Heart right ventricle (tissue), 16 donors: ENCODE measurements around the gene C1orf115. TPM values are rescaled to one million over a fixed set of nuclear protein-coding genes. Genes with fewer than 3 reads are reported as not detected.

ENCODE experiments used
- ATAC-seq, 8 donors: fragments of 200-7000 bp; cut with Tn5 transposase; one replicate each; pipeline ENCODE4 v1.9.1; 2020; ENCODE audit warnings: mild to moderate bottlenecking in 8 of 8, moderate library complexity in 8 of 8, moderate number of reproducible peaks in 1 of 8
- DNase-seq, 2 donors: peaks; one replicate each; pipeline ENCODE4 v3.0.0-alpha.2; 2020
- H3K27ac ChIP-seq, 10 donors: fragments of 200-600 bp; sonication (generic) in 2 of 10; one replicate each; pipeline versions ENCODE4 v1.5.0 to v1.8.0; 2020 to 2022; ENCODE audit warnings: mild to moderate bottlenecking in 3 of 10
- H3K27me3 ChIP-seq, 7 donors: fragments of 200-600 bp; one replicate each; pipeline ENCODE4 v1.8.0; 2021 to 2022; ENCODE audit warnings: mild to moderate bottlenecking in 2 of 7
- H3K36me3 ChIP-seq, 9 donors: fragments of 200-600 bp; sonication (generic) in 1 of 9; one replicate each; pipeline versions ENCODE4 v1.5.0 to v1.8.0; 2020 to 2022; ENCODE audit warnings: mild to moderate bottlenecking in 2 of 9
- H3K4me1 ChIP-seq, 9 donors: fragments of 200-600 bp; sonication (generic) in 1 of 9; one replicate each; pipeline versions ENCODE4 v1.5.0 to v1.8.0; 2020 to 2022; ENCODE audit warnings: mild to moderate bottlenecking in 4 of 9
- H3K4me3 ChIP-seq, 10 donors: fragments of 200-600 bp; sonication (generic) in 2 of 10; one replicate each; pipeline versions ENCODE4 v1.5.0 to v1.8.0; 2020 to 2022; ENCODE audit warnings: mild to moderate bottlenecking in 7 of 10, moderate library complexity in 2 of 10
- H3K9me3 ChIP-seq, 11 donors: fragments of 200-600 bp in 10 of 11; sonication (generic) in 2 of 11; one replicate each; pipeline versions ENCODE4 v1.5.0 to v1.8.0; 2013 to 2022; ENCODE audit warnings: mild to moderate bottlenecking in 2 of 11, control low read depth in 1 of 11, moderate library complexity in 1 of 11
- WGBS, 2 donors: extraction: QIAGEN DNeasy Blood & Tissue Kit; methylation state at CpG; one replicate each; pipeline ENCODE4 v1.1.7; 2013; ENCODE audit warnings: inconsistent platforms in 1 of 2; 5-methylcytosine and 5-hydroxymethylcytosine counted together
- intact Hi-C, 10 donors: fragments of 100-400 bp; cut with DNase I; formaldehyde crosslinking; loops; one replicate each; pipeline versions ENCODE4 v1.11.1 to v1.14.2; 2022
- polyA plus RNA-seq, 2 donors: library from polyadenylated mRNA; stranded (reverse); fragments of 200-250 nt; gene quantifications; one replicate each; pipeline ENCODE4 v1.2.3, GENCODE V29; 2013
- total RNA-seq, 10 donors: library from RNA; stranded (reverse); fragmentation: NEBNext Ultra II Directional in 3 of 10; extraction: Animal tissue kit (Norgen Biotek cat#: 25700) in 3 of 10; gene quantifications; one replicate each; pipeline versions ENCODE4 v1.2.1 to v1.2.4, GENCODE V29; 2021 to 2023
- TF ChIP-seq, protein P1 (sequence below), 9 donors: fragments of 200-600 bp; sonication (generic) in 2 of 9; IDR thresholded peaks; one replicate each; pipeline versions ENCODE4 v1.5.0 to v1.8.0; 2021 to 2022; ENCODE audit warnings: antibody characterized with exemption in 9 of 9, mild to moderate bottlenecking in 5 of 9, moderate library complexity in 1 of 9
- donor health status: Arrhythmogenic right ventricular cardiomyopathy.
- donor health status: ischemic (EF 13 %, LVEDD 7.1; RV severe dilation, severe dysfunction).
- donor health status: healthy with polysubstance abuse.
- donor health status: DM: no; HTN: yes; CAD: no.
- donor health status: DM: no; HTN: no; CAD: no.
- donor health status: ischemic (EF 25% LVEDD 6.9; RV normal size, moderate dysfunction).
- donor health status: ischemic (EF 25% LVEDD 5.7; RV mildly dilated, moderate dysfunction).
- donor health status: healthy.
- donor health status: DM: yes; HTN: yes; CAD: no.
- donor health status: Ischemic cardiomyopathy.
- donor health status: ischemic (EF 35%, LVEDD 5.7; RV mildly dilated, moderate dysfunction).
- donor health status: nonischemic (EF 11% LVEDD 7.7; RV severe dilation, severe dysfunction).
- donor health status: DM: yes; HTN: yes; CAD: no.
- donor health status: PGD.
- donor health status: ischemic (EF 29% LVEDD 5.4; RV normal size, mild dysfunction).
- donor health status: nonischemic (EF 23%, LVEDD 6.1; RV moderate dilation, normal function).

C1orf115 gene
- total and polyA plus RNA-seq, 12 donors, result 6.2 to 24.8 (median 13.2) TPM

DNA sequence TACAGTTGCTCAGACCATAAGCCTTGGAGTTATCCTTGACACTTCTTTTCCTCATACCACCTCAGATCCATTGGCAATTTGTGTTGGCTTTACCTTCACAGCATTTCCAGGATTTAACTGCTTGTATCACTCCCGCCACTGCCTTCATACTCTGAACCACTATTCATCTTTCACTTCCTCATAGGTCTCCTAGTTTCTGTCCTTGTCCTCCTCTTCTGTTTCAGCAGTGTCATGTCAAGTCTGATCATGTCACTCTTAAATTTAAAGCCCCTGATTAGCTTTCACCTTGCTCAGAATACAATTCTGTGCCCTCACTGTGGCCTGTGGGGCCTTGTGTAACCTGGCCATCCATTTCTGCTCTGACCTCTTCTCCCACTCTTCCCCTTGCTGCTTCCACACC lies 34.7 kb upstream of the C1orf115 start:
- Histone ChIP-seq H3K9me3 (no peaks in the 10 kb centered on the region), H3K27ac (no peak overlapping the region), H3K4me3 (no peak overlapping the region), H3K4me1 (peaks cover 0 to 17% (median 4%) of the 10 kb centered on the region in 9 donors), H3K27me3 (no peaks in the 10 kb centered on the region), H3K36me3 (peaks cover 0 to 61% (median 0%) of the 10 kb centered on the region in 9 donors)
- DNase-seq (no peak), ATAC-seq (no peak)
- TF ChIP-seq, protein P1, sequence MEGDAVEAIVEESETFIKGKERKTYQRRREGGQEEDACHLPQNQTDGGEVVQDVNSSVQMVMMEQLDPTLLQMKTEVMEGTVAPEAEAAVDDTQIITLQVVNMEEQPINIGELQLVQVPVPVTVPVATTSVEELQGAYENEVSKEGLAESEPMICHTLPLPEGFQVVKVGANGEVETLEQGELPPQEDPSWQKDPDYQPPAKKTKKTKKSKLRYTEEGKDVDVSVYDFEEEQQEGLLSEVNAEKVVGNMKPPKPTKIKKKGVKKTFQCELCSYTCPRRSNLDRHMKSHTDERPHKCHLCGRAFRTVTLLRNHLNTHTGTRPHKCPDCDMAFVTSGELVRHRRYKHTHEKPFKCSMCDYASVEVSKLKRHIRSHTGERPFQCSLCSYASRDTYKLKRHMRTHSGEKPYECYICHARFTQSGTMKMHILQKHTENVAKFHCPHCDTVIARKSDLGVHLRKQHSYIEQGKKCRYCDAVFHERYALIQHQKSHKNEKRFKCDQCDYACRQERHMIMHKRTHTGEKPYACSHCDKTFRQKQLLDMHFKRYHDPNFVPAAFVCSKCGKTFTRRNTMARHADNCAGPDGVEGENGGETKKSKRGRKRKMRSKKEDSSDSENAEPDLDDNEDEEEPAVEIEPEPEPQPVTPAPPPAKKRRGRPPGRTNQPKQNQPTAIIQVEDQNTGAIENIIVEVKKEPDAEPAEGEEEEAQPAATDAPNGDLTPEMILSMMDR (IDR thresholded peaks at IDR 0.05), result no peak
- 95% methylated on average over 1 of the region's 1 CpG for WGBS, 2 donors
- intact Hi-C loops, result loop anchor here in 1 of 10 donors (10.0 kb wide), 1 partner anchor 381 kb away; the partner anchor contains the start of gene RAB3GAP2

DNA sequence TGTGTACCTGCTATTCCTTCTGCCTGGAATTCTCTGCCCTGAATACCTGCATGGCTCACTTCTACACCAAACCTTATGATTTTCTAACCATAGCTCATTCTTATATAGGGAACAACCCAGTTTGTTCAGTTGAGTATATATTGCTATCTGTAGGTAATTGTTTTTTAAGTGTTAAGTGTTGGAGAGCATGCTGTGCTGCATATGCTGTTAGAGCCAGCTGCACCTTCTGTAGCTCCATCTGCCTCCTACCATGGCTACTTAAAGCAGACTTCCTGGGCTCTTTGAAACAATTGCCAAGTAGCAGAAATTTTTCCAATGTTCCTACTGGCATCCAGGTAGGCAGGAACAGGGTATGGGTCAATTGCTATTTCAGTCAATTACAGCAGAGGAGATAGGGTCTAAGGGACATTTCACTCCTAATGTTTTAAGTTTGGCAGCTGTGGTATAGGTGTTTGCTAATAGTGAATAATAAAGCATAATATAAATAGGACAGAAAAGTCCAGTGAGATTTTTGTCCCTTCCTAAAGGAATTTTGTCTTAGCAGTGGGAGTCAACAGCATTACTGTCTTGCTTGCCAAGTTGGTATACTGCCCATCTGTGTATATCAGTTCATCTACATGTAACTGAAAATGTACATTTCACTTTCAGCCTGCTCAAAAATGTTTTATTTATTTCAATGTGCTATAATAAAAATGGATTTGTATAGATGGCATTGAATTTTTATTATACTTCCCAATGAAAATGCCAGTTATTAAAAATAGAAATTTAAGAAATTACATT lies 34.0 kb upstream of the C1orf115 start:
- TF ChIP-seq, protein P1 (IDR thresholded peaks at IDR 0.05), result no peak
- ATAC-seq, result no peak
- H3K27me3 ChIP-seq, result no peaks in the 10 kb centered on the region
- intact Hi-C loops, result loop anchor here in 1 of 10 donors (10.0 kb wide), 1 partner anchor 381 kb away; the partner anchor contains the start of gene RAB3GAP2
- no peak for DNase-seq
- peaks cover 0 to 17% (median 4%) of the 10 kb centered on the region in 9 donors for H3K4me1 ChIP-seq
- no peak overlapping the region for H3K4me3 ChIP-seq
- H3K36me3 ChIP-seq, result peaks cover 0 to 57% (median 0%) of the 10 kb centered on the region in 9 donors
- H3K9me3 ChIP-seq, result no peaks in the 10 kb centered on the region
- no peak overlapping the region for H3K27ac ChIP-seq

DNA sequence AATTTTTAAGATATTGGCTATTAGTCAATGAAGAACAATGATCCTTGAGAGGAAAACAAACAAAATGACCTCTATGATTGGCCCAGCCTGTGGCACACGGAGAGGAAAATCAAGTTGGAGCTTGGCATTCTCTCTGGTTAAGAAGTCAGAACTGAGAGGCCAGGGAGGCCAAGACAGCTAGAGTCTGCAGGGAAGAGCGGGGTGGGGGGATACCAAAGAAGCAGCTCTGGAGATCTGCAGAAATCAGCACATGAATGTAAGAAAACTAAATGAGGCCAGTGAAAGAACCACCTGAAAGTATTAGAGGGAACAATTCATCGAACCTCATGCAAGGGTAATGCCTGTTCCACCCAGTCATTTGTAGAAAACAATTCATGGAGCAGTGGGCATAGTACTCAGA lies 23.8 kb upstream of the C1orf115 start:
- ATAC-seq, result no peak
- no peaks in the 10 kb centered on the region for H3K27me3 ChIP-seq
- H3K9me3 ChIP-seq, result peaks cover 0 to 18% (median 7%) of the 10 kb centered on the region in 11 donors
- H3K4me3 ChIP-seq, result no peak overlapping the region
- no peaks in the 10 kb centered on the region for H3K4me1 ChIP-seq
- 84 to 87% methylated on average over 3 of the region's 3 CpGs for WGBS, 2 donors
- intact Hi-C loops, result no loop called here
- no peak overlapping the region for H3K27ac ChIP-seq
- DNase-seq, result no peak
- H3K36me3 ChIP-seq, result peaks cover 0 to 21% (median 0%) of the 10 kb centered on the region in 9 donors
- TF ChIP-seq, protein P1 (IDR thresholded peaks at IDR 0.05), result no peak

DNA sequence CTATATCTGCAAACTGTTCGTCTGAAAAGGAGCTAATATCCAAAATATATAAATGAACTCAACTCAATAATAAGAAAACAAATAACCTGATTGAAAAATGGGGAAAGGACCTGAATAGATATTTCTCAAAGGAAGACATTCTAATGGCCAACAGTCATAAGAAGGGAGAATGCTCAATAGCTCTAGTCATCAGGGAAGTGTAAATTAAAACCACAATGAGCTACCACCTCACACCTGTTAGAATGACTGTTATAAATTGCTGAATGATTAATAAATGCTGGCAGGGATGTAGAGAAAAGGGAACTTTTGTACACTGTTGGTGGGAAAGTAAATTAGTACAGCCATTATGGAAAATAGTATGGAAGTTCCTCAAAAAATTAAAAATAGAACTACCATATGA lies 21.2 kb upstream of the C1orf115 start:
- Histone ChIP-seq H3K27ac (no peak overlapping the region), H3K4me3 (no peak overlapping the region), H3K36me3 (no peaks in the 10 kb centered on the region), H3K4me1 (peaks cover 0 to 4% (median 0%) of the 10 kb centered on the region in 9 donors), H3K9me3 (peaks cover 0 to 18% (median 7%) of the 10 kb centered on the region in 11 donors), H3K27me3 (no peaks in the 10 kb centered on the region)
- intact Hi-C loops, result no loop called here
- ATAC-seq (no peak), DNase-seq (no peak)
- WGBS, 2 donors, result 87 to 89% methylated on average over 1 of the region's 1 CpG
- TF ChIP-seq, protein P1 (IDR thresholded peaks at IDR 0.05), result no peak
